Activated T-cell treated with anti-CD3 and anti-CD28 coated beads for 48 hours (primary cell): ENCODE data around the gene NR1H2.

Experiments used
- DNase-seq: peaks from one replicate; pipeline ENCODE4 v3.0.0-alpha.2; 2020; ENCODE audit warnings: low read depth

The NR1H2 gene

DNA sequence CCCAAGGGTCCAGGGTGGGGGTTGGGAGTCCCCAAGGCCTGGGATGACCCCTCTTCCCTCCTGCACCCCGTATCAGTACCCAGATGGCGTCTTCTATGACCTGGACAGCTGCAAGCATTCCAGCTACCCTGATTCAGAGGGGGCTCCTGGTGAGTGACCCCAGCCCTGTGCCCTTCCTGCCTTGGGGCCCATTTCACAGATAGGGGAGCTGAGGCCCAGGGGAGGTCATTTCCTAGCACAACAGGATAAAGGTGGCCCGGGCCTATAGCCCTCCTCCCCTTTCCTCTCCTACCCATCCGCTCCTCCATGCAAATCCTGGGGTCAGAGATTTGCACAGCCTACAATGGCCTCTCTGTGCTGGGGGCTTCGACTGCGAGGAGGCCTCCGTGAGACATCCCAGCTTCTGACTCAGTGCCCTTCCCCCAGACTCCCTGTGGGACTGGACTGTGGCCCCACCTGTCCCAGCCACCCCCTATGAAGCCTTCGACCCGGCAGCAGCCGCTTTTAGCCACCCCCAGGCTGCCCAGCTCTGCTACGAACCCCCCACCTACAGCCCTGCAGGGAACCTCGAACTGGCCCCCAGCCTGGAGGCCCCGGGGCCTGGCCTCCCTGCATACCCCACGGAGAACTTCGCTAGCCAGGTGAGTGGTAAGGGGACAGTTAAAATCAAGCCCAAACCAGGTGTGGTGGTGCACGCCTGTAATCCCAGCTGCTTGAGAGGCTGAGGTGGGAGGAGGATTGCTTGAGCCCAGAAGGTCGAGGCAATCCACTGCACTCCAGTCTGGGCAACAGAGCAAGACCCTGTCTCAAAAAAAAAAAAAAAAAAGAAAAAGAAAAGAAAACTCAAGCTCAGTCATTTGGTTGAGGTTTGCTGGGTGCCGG is 46.4 kb downstream of the NR1H2 start:
- DNase-seq = no peak

DNA sequence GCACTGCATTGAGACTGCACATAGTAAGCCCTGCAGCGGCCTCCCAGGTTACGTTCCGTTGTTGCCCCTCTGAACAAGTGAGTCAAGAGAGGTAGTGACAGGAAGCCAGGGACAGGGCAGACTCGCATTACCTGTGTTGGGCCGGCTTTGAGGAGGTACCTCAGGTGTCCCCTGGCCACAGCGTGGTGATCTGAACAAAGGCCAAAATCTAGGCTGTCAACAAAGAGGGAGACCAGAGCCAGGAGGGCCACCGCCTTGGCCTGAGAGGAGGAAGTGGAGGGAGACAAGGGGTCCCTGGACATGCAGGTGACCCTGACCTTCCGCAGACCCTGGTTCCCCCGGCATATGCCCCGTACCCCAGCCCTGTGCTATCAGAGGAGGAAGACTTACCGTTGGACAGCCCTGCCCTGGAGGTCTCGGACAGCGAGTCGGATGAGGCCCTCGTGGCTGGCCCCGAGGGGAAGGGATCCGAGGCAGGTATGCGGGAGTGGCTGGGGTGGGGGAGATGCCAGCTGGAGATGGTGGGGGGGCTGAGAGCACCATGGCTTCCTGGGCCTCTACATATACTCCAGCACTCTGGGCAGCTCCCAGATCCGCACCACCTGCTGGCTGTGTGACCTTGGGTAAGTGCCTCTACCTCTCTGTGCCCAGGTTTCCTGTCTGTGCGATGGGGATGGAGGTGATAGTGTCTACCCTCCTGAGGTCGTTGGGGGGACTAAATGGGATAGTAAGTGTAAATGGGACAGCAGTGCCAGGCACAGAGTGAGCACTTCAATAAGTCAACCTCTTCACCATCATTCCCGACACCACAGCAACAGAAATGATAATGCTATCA is 47.2 kb downstream of the NR1H2 start:
- DNase-seq = no peak

DNA sequence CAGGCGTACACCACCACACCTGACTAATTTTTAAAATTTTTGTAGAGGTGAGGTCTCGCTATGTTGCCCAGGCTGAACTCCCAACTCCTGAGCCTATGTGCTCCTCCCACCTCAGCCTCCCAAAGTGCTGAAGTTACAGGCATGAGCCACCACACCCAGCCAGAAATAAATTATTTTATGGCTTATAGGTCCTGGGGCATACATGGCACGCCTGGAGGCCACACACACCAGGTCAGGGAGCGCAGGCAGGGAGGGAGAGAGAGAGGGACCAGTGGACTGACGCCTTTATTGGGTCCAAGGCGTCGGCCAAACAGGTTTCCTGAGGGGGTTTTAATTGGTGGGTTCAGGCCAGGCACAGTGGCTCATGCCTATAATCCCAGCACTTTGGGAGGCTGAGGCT is 49.3 kb downstream of the NR1H2 start:
- no peak for DNase-seq

DNA sequence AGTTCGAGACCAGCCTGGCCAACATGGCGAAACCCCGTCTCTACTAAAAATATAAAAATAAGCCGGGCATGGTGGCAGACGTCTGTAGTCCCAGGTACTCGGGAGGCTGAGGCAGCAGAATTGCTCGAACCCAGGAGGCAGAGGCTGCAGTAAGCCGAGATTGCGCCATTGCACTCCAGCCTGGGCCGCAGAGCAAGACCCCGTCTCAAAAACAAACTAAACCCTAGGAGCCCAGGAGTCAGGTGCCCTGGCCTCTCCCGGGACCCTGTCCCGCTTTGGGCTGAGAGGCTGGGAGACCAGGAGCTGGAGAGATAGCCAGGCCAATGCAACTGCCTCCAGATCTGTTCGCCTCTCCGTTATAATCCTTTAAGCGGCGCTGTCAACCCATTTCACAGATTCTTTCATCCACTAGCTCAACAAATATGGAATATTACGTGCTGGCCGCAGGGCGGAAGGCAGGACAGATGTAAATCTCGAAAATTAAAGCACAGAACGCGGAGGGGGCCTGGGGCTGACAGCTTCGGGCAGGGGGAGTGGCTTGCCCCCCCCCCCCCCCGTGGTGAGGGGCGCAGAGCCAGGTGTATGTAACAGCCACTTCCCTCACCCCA is 51.2 kb downstream of the NR1H2 start:
- no peak for DNase-seq

DNA sequence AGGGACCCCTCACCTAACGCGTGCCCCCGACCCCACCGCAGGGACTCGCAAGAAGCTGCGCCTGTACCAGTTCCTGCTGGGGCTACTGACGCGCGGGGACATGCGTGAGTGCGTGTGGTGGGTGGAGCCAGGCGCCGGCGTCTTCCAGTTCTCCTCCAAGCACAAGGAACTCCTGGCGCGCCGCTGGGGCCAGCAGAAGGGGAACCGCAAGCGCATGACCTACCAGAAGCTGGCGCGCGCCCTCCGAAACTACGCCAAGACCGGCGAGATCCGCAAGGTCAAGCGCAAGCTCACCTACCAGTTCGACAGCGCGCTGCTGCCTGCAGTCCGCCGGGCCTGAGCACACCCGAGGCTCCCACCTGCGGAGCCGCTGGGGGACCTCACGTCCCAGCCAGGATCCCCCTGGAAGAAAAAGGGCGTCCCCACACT is 51.8 kb downstream of the NR1H2 start:
- DNase-seq = no peak

DNA sequence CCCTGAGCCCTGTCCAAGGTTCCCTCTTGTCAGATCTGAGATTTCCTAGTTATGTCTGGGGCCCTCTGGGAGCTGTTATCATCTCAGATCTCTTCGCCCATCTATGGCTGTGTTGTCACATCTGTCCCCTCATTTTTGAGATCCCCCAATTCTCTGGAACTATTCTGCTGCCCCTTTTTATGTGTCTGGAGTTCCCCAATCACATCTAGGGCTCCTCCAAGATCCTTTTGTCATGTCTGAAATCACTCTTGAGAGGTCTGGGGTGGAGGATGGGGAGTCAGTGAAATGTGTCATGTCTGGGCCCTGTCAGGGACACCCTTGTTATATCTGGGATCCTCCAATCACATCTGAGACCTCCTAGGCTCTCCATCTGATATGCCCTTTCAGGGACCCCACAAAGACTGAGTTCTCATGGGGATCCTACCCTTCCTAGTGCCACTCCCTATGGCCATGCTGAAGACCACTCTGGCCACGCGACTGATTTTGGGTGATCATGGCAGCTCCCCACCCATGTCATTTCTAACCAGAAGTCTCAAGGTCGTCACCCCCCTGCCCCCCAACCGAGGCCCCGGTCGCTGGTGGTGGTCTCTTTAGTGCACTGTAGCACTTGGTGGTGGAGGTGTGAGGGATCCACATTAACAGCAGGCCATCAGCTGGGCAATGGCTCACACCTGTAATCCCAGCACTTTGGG is 52.7 kb downstream of the NR1H2 start:
- DNase-seq = no peak

DNA sequence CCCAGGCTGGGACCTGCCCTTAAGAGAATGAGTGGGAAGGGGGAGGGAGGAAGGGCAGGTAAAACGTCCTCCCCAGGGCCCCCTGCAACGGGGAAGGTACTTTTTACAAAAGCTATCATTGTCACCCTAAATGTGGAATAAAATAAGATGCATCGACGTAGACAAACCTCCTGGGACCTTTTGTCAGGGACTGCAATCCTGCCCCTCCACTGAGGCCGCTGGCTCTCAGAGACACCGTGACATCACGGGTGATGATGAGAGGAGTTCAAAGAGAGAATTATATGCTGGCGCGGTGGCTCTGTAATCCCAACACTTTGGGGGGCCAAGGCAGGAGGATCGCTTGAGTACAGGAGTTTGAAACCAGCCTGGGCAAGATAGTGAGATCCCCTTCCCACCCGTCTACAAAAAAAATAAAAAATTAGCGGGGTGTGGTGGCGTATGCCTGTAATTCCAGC is 54.7 kb downstream of the NR1H2 start:
- DNase-seq = no peak

DNA sequence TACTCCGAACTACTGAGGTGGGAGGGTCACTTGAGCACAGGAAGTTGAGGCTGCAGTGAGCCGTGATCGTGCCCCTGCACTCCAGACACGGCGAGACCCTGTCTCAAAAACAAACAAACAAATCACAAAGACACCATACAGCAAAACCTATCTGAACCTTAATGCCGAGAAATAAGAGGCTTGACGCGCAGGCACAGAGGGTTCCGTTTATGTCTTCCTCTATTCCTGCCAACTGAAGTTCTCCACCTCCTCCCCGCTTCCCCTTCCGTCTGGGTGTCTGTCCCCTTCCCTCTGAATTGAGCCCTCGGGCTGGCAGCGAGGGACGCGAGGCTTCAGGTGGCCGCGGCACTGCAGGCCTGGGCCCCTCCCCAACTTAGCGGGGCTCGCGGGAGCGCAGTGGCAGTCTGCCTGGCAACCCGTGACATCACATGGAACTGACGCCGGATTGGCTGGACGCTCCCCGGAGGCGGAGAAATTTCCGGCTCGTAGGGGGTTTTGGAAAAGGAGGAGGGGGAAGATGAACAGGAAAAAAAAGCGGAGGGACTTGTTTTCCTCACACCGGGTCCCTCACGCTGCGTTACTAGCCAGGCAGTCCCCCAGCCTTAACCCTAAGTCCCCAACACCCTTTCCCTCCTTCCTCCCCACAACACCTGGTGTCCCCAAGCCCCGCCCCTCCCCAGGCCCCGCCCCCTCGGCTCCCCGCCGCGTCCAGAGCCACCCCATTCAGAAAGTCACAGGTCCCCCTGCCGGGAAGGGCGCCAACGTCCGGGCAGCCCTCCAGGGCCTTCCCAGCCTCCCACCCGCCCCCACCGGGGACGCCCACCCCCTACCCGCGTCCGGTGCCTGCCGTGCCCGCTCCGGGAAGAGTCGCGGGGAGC is 55.3 kb downstream of the NR1H2 start:
- peak; percentile 81 for DNase-seq

DNA sequence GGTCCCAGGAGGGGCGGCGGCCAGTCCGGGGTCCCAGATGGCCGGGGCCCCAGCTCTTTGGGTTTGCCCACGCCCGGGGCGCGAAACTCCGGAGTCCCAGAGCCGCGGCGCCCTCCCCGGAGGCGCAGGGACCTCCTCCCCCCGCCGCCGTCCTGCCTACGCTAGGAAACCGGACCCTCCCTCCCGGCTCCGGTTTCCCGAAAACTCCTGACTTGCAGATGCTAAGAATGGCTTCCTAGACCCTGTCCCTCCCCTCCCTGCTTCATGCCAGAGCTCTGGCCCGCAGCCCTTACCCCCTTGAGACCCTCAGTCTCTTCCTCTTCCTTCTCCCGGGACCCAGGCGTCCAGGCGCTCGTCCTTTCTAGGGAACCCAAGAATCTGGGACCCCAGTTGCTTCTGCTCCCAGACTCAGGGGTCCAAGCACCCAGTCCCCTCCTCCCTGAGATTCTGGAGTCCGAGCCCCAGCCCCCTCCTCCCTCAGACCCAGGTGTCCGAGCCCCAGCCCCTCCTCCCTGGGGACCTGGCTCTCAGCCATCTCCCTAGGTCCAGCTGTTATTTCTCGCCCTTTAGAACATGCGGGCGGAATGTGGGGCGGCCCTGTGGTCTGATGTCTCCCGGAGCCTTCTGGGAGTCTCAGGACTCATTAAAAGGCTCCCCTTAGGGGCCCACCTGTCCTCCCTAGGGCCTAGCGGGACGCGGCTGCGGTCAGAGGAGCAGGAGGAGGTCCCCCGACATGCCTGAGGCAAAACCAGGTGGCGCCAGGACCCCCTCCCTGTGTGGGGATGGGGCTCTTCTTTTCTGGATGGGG is 56.2 kb downstream of the NR1H2 start, which contains the start of gene MYBPC2:
Gene MYBPC2, plus strand, starts transcription at position 672 of the 808 bp plus-strand sequence. Its CDS starts 62 bp downstream, at position 734.
- DNase-seq = no peak
